Transverse colon (tissue), 3 donors: ENCODE measurements around the gene GBGT1.

Source experiments
- CTCF ChIP-seq, 5 experiments: fragments of 200-600 bp in 3 of 5; fragments of 450-650 bp in 2 of 5; sonication (generic) in 3 of 5; IDR thresholded peaks; 1 replicate in 2 of 5; 2 replicates in 3 of 5; pipeline ENCODE4 v1.5.1; 2016 to 2017; ENCODE audit warnings: antibody characterized with exemption in 5 of 5, inconsistent platforms in 3 of 5, mild to moderate bottlenecking in 2 of 5, moderate library complexity in 1 of 5
- POLR2A ChIP-seq: fragments of 450-650 bp; IDR thresholded peaks from one replicate; pipeline ENCODE4 v1.6.1; 2016; ENCODE audit warnings: antibody characterized with exemption, mild to moderate bottlenecking, moderate library complexity

GRCh38 chr9:133118179-133118520, 45.6 kb downstream of the GBGT1 start:
- TF ChIP-seq CTCF (IDR thresholded peaks at IDR 0.05), result no peak
- TF ChIP-seq POLR2A, result no peak
